GM13977 (cell line): ENCODE measurements around the gene INKA1.
"Not testable (repeated sequence)": the region's sequence is repeated elsewhere in the genome, so short reads cannot be mapped to it uniquely, and the experiment has no call there.

Experiments
- DNase-seq: peaks from one replicate; pipeline ENCODE4 v3.0.0; 2012; ENCODE audit warnings: low spot score
- CTCF ChIP-seq: IDR thresholded peaks from 2 replicates; pipeline ENCODE4 v1.5.1; 2012; ENCODE audit warnings: mild to moderate bottlenecking, control low read depth; ENCODE audit not compliant: insufficient read depth; ENCODE audit errors: extremely low read depth, missing control alignments
- in situ Hi-C: fragments of 300-500 bp; cut with MboI; formaldehyde crosslinking; loops from one replicate; pipeline ENCODE4 v1.12.0; 2022; ENCODE audit warnings: low sequenced_read_pairs, low pct_unique_long_range_greater_than_20kb, mixed read lengths, inconsistent platforms; ENCODE audit not compliant: unreplicated experiment

Gene INKA1

GRCh38 chr3:49779358-49780079 is 23.5 kb upstream of the INKA1 start:
- no peak for TF ChIP-seq CTCF
- no peak for DNase-seq
- in situ Hi-C loops, result no loop called here

- DNase-seq, result no peak
- no peak for TF ChIP-seq CTCF
- in situ Hi-C loops, result no loop called here
These were observed 22.7 kb upstream of the INKA1 start for GRCh38 chr3:49780080-49780974.

GRCh38 chr3:49780975-49781365 is 22.1 kb upstream of the INKA1 start:
- in situ Hi-C loops, result not testable (repeated sequence)

GRCh38 chr3:49781415-49782199 is 21.5 kb upstream of the INKA1 start:
- DNase-seq, result no peak
- TF ChIP-seq CTCF, result no peak
- in situ Hi-C loops, result no loop called here

More at GRCh38 chr3:49780975-49781365, 22.1 kb upstream of the INKA1 start:
- DNase-seq, result not testable (repeated sequence)

GRCh38 chr3:49782277-49782676 is 20.8 kb upstream of the INKA1 start:
- in situ Hi-C loops, result not testable (repeated sequence)

GRCh38 chr3:49785565-49786356 is 17.3 kb upstream of the INKA1 start:
- in situ Hi-C loops, result no loop called here
- no peak for DNase-seq
- TF ChIP-seq CTCF, result no peak

More at GRCh38 chr3:49782277-49782676, 20.8 kb upstream of the INKA1 start:
- DNase-seq, result not testable (repeated sequence)
